A673 (cell line): ENCODE results near the gene MVD. TPM values are rescaled to one million over a fixed set of nuclear protein-coding genes. Genes with fewer than 3 reads are reported as not detected.

Experiments
- BruUV-seq: library from RNA; stranded (reverse); fragments of 400-500 nt; replicated peaks from 2 replicates; lab custom pipeline; 2021; lab: Mats Ljungman, UMichigan
- CTCF ChIA-PET: fragments of 300-600 bp; sonication (Branson Sonifier 250); formaldehyde crosslinking; loops from one replicate; lab custom pipeline; 2022; ENCODE audit warnings: antibody characterized with exemption; lab: Charles Lee
- POLR2A ChIA-PET: fragments of 300-600 bp; sonication (Branson Sonifier 250); formaldehyde crosslinking; loops from one replicate; lab custom pipeline; 2022; ENCODE audit warnings: antibody characterized with exemption; ENCODE audit not compliant: low non-redundant PET; lab: Charles Lee
- DNase-seq: peaks from one replicate; pipeline ENCODE4 v3.0.0-alpha.2; 2015; ENCODE audit warnings: low spot score
- H3K27ac ChIP-seq: fragments of 200-600 bp; sonication (generic); 2 replicates; pipeline ENCODE4 v1.5.1; 2016; ENCODE audit warnings: mixed run types, low read depth, mild to moderate bottlenecking, mixed read lengths, antibody characterized with exemption, low read length; ENCODE audit not compliant: poor library complexity, severe bottlenecking
- H3K27me3 ChIP-seq: fragments of 200-600 bp; sonication (generic); replicated peaks from 2 replicates; pipeline ENCODE4 v1.6.1; 2017; ENCODE audit warnings: mixed run types, low read depth, mild to moderate bottlenecking, mixed read lengths, antibody characterized with exemption, low read length; ENCODE audit not compliant: insufficient read depth, poor library complexity
- H3K36me3 ChIP-seq: fragments of 200-600 bp; sonication (generic); 2 replicates; pipeline ENCODE4 v1.6.1; 2016; ENCODE audit warnings: mixed run types, mild to moderate bottlenecking, mixed read lengths, antibody characterized with exemption, low read length; ENCODE audit not compliant: insufficient read depth, poor library complexity, severe bottlenecking
- H3K4me1 ChIP-seq: fragments of 200-600 bp; sonication (generic); 2 replicates; pipeline ENCODE4 v1.6.1; 2017; ENCODE audit warnings: mixed run types, mild to moderate bottlenecking, mixed read lengths, antibody characterized with exemption, low read length; ENCODE audit not compliant: insufficient read depth, poor library complexity, severe bottlenecking
- H3K4me3 ChIP-seq: fragments of 200-600 bp; sonication (generic); 2 replicates; pipeline ENCODE4 v1.5.1; 2016; ENCODE audit warnings: low read depth, mixed run types, mild to moderate bottlenecking, mixed read lengths, low read length; ENCODE audit not compliant: poor library complexity, severe bottlenecking
- H3K9me3 ChIP-seq: fragments of 200-600 bp; sonication (generic); 2 replicates; pipeline ENCODE4 v1.6.1; 2016; ENCODE audit warnings: mixed run types, low read depth, mild to moderate bottlenecking, mixed read lengths, antibody characterized with exemption, low read length; ENCODE audit not compliant: poor library complexity, severe bottlenecking
- EZH2 ChIP-seq: fragments of 200-600 bp; sonication (generic); IDR thresholded peaks from 2 replicates; pipeline ENCODE4 v1.6.1; 2017; ENCODE audit warnings: borderline replicate concordance, low read depth, mild to moderate bottlenecking, mixed read lengths, antibody characterized with exemption, low read length; ENCODE audit not compliant: poor library complexity, severe bottlenecking
- intact Hi-C: fragments of 100-400 bp; cut with micrococcal nuclease; formaldehyde crosslinking; loops from one replicate; pipeline ENCODE4 v1.10.0; 2022; ENCODE audit not compliant: unreplicated experiment
- total RNA-seq: library from RNA; stranded (reverse); gene quantifications from 2 replicates; pipeline ENCODE4 v1.2.3, GENCODE V29; 2021
- TF ChIP-seq, protein P1 (sequence below): fragments of 300-800, 200-600 bp; sonication (generic); conservative IDR thresholded peaks from 2 replicates; pipeline ENCODE4 v1.5.1; 2017; ENCODE audit warnings: low read depth, mild to moderate bottlenecking, antibody characterized with exemption, low read length, moderate library complexity, mixed read lengths

The MVD gene
- total RNA-seq, 1 experiment from 2014 or later = 131 TPM

- Histone ChIP-seq H3K27me3 (no peaks in the 10 kb centered on the region), H3K36me3 (no peaks in the 10 kb centered on the region), H3K9me3 (no peaks in the 10 kb centered on the region), H3K27ac (no peak overlapping the region), H3K4me3 (no peak overlapping the region), H3K4me1 (peaks cover 6% of the 10 kb centered on the region)
- POLR2A ChIA-PET = no interaction called here
- intact Hi-C loops = no loop called here
- no peak for TF ChIP-seq EZH2
- TF ChIP-seq, protein P1, sequence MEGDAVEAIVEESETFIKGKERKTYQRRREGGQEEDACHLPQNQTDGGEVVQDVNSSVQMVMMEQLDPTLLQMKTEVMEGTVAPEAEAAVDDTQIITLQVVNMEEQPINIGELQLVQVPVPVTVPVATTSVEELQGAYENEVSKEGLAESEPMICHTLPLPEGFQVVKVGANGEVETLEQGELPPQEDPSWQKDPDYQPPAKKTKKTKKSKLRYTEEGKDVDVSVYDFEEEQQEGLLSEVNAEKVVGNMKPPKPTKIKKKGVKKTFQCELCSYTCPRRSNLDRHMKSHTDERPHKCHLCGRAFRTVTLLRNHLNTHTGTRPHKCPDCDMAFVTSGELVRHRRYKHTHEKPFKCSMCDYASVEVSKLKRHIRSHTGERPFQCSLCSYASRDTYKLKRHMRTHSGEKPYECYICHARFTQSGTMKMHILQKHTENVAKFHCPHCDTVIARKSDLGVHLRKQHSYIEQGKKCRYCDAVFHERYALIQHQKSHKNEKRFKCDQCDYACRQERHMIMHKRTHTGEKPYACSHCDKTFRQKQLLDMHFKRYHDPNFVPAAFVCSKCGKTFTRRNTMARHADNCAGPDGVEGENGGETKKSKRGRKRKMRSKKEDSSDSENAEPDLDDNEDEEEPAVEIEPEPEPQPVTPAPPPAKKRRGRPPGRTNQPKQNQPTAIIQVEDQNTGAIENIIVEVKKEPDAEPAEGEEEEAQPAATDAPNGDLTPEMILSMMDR = no peak
- CTCF ChIA-PET = no interaction called here
- no peak for DNase-seq
- BruUV-seq = no TSS peak
Measured at GRCh38 chr16:88681709-88682451, 19.0 kb upstream of the MVD start.

GRCh38 chr16:88681084-88681680, 18.3 kb upstream of the MVD start:
- ChIA-PET POLR2A (no interaction called here), CTCF (no interaction called here)
- Histone ChIP-seq H3K4me3 (no peak overlapping the region), H3K27ac (no peak overlapping the region), H3K27me3 (no peaks in the 10 kb centered on the region), H3K36me3 (no peaks in the 10 kb centered on the region), H3K9me3 (no peaks in the 10 kb centered on the region), H3K4me1 (peaks cover 6% of the 10 kb centered on the region)
- no peak for TF ChIP-seq EZH2
- TF ChIP-seq, protein P1 = peak; percentile 50
- DNase-seq = no peak
- BruUV-seq = no TSS peak
- intact Hi-C loops = no loop called here

GRCh38 chr16:88680554-88681083, 17.7 kb upstream of the MVD start:
- TF ChIP-seq EZH2 = no peak
- TF ChIP-seq, protein P1 = no peak
- no peak for DNase-seq
- Histone ChIP-seq H3K4me1 (peaks cover 3% of the 10 kb centered on the region), H3K27ac (no peak overlapping the region), H3K9me3 (no peaks in the 10 kb centered on the region), H3K27me3 (no peaks in the 10 kb centered on the region), H3K4me3 (no peak overlapping the region), H3K36me3 (no peaks in the 10 kb centered on the region)
- intact Hi-C loops = no loop called here
- no TSS peak for BruUV-seq
- POLR2A ChIA-PET = no interaction called here
- CTCF ChIA-PET = no interaction called here
